ENCODE measurements around the gene S1PR5.

DNA sequence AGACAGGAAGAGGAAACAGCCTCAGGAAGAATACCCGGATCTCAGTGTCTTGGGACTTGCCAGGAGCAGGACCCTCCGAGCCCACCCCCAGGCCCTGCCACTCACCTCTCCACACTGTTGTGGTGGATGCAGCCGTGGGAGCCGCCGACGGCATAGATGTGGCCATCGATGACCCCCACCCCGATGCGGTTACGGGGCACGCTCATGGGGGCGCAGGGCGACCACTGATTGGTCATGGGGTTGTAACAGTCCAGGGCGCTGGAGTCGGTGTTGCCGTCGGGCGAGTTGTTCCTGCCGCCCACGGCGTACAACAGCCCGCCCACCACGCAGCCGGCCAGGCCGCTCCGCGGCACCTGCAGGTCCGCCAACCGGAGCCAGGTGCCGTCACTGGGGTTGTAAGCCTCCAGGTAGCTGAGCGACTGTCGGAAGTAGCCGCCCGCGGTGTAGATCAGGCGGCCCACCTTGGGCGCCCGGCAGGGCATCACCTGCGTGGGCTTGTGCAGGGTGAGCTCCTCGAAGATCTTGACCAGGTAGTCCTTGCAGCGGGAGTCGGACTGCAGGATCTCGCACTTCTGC is 25.7 kb downstream of the S1PR5 start:
- TF ChIP-seq, protein P1, sequence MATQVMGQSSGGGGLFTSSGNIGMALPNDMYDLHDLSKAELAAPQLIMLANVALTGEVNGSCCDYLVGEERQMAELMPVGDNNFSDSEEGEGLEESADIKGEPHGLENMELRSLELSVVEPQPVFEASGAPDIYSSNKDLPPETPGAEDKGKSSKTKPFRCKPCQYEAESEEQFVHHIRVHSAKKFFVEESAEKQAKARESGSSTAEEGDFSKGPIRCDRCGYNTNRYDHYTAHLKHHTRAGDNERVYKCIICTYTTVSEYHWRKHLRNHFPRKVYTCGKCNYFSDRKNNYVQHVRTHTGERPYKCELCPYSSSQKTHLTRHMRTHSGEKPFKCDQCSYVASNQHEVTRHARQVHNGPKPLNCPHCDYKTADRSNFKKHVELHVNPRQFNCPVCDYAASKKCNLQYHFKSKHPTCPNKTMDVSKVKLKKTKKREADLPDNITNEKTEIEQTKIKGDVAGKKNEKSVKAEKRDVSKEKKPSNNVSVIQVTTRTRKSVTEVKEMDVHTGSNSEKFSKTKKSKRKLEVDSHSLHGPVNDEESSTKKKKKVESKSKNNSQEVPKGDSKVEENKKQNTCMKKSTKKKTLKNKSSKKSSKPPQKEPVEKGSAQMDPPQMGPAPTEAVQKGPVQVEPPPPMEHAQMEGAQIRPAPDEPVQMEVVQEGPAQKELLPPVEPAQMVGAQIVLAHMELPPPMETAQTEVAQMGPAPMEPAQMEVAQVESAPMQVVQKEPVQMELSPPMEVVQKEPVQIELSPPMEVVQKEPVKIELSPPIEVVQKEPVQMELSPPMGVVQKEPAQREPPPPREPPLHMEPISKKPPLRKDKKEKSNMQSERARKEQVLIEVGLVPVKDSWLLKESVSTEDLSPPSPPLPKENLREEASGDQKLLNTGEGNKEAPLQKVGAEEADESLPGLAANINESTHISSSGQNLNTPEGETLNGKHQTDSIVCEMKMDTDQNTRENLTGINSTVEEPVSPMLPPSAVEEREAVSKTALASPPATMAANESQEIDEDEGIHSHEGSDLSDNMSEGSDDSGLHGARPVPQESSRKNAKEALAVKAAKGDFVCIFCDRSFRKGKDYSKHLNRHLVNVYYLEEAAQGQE (IDR thresholded peaks at IDR 0.05; ENCODE audit: unreplicated experiment): no peak
- TF ChIP-seq, protein P2, sequence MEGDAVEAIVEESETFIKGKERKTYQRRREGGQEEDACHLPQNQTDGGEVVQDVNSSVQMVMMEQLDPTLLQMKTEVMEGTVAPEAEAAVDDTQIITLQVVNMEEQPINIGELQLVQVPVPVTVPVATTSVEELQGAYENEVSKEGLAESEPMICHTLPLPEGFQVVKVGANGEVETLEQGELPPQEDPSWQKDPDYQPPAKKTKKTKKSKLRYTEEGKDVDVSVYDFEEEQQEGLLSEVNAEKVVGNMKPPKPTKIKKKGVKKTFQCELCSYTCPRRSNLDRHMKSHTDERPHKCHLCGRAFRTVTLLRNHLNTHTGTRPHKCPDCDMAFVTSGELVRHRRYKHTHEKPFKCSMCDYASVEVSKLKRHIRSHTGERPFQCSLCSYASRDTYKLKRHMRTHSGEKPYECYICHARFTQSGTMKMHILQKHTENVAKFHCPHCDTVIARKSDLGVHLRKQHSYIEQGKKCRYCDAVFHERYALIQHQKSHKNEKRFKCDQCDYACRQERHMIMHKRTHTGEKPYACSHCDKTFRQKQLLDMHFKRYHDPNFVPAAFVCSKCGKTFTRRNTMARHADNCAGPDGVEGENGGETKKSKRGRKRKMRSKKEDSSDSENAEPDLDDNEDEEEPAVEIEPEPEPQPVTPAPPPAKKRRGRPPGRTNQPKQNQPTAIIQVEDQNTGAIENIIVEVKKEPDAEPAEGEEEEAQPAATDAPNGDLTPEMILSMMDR (conservative IDR thresholded peaks at IDR 0.05; ENCODE audit: low read depth in 2 of 2): no peak
